CD14-positive monocyte (primary cell): ENCODE measurements around the gene SH3RF1. TPM values are rescaled to one million over a fixed set of nuclear protein-coding genes. Genes with fewer than 3 reads are reported as not detected.

Experiments
- DNase-seq, 3 donors: peaks; one replicate each; pipeline ENCODE4 v3.0.0-alpha.2; 2011 to 2022
- H2AFZ ChIP-seq: 2 replicates; pipeline ENCODE4 v1.6.0; 2012; ENCODE audit warnings: mild to moderate bottlenecking, low read depth, low read length, inconsistent platforms; ENCODE audit not compliant: insufficient read depth, poor library complexity, severe bottlenecking
- H3K27ac ChIP-seq, 2 donors: 1 replicate in 1 of 2; 2 replicates in 1 of 2; pipeline ENCODE4 v1.5.1; 2012 to 2013; ENCODE audit warnings: low read length in 2 of 2, control low read depth in 1 of 2, inconsistent platforms in 1 of 2, low read depth in 1 of 2, mild to moderate bottlenecking in 1 of 2
- H3K27me3 ChIP-seq, 2 donors: one replicate each; pipeline versions ENCODE4 v1.6.0 to v1.6.1; 2011 to 2013; ENCODE audit warnings: low read length in 2 of 2; ENCODE audit not compliant: control insufficient read depth in 2 of 2, insufficient read depth in 2 of 2
- H3K36me3 ChIP-seq, 2 donors: replicated peaks in 1 of 2; 1 replicate in 1 of 2; 2 replicates in 1 of 2; pipeline versions ENCODE4 v1.5.1 to v1.6.1; 2012 to 2013; ENCODE audit warnings: low read length in 2 of 2, control low read depth in 1 of 2, inconsistent platforms in 1 of 2, mild to moderate bottlenecking in 1 of 2; ENCODE audit not compliant: insufficient read depth in 2 of 2, control insufficient read depth in 1 of 2
- H3K4me1 ChIP-seq, 2 donors: 1 replicate in 1 of 2; 2 replicates in 1 of 2; pipeline versions ENCODE4 v1.5.1 to v1.6.1; 2012 to 2013; ENCODE audit warnings: low read length in 2 of 2, control low read depth in 1 of 2, inconsistent platforms in 1 of 2, mild to moderate bottlenecking in 1 of 2, moderate library complexity in 1 of 2; ENCODE audit not compliant: insufficient read depth in 2 of 2, control insufficient read depth in 1 of 2
- H3K4me2 ChIP-seq: replicated peaks from 2 replicates; pipeline ENCODE3; 2012; ENCODE audit warnings: low read length, moderate library complexity, mild to moderate bottlenecking; ENCODE audit not compliant: poor library complexity, severe bottlenecking; ENCODE audit errors: extremely low read depth
- H3K4me3 ChIP-seq, 3 experiments: fragments of 200-600 bp in 1 of 3; sonication (generic) in 1 of 3; replicated peaks in 1 of 3; 1 replicate in 2 of 3; 2 replicates in 1 of 3; pipeline ENCODE4 v1.5.1; 2011 to 2013; ENCODE audit warnings: low read length in 3 of 3, mild to moderate bottlenecking in 3 of 3, control low read depth in 2 of 3, low read depth in 2 of 3, inconsistent platforms in 1 of 3, moderate library complexity in 1 of 3
- H3K79me2 ChIP-seq: 2 replicates; pipeline ENCODE4 v1.6.0; 2012; ENCODE audit warnings: mild to moderate bottlenecking, control low read depth, inconsistent platforms, low read length, moderate library complexity; ENCODE audit not compliant: insufficient read depth
- H3K9ac ChIP-seq: 2 replicates; pipeline ENCODE4 v1.6.0; 2017; ENCODE audit warnings: low read length, mild to moderate bottlenecking; ENCODE audit not compliant: insufficient read depth, poor library complexity, severe bottlenecking
- H3K9me3 ChIP-seq, 2 donors: replicated peaks in 1 of 2; 1 replicate in 1 of 2; 2 replicates in 1 of 2; pipeline versions ENCODE4 v1.5.1 to v1.6.1; 2012 to 2013; ENCODE audit warnings: low read length in 2 of 2, control low read depth in 1 of 2; ENCODE audit not compliant: control insufficient read depth in 1 of 2, insufficient read depth in 1 of 2
- H4K20me1 ChIP-seq: 2 replicates; pipeline ENCODE4 v1.6.0; 2012; ENCODE audit warnings: mild to moderate bottlenecking, low read length, control low read depth, moderate library complexity; ENCODE audit not compliant: insufficient read depth
- H3K27ac Mint-ChIP-seq, 7 donors: one replicate each; pipeline ENCODE4 v1.8.0; 2020; ENCODE audit warnings: mild to moderate bottlenecking in 7 of 7, mixed read lengths in 7 of 7, moderate library complexity in 6 of 7, inconsistent platforms in 2 of 7
- H3K27me3 Mint-ChIP-seq, 3 donors: one replicate each; pipeline ENCODE4 v1.8.0; 2021 to 2022; ENCODE audit warnings: low read depth in 3 of 3, mild to moderate bottlenecking in 3 of 3, mixed read lengths in 3 of 3, moderate library complexity in 3 of 3, inconsistent platforms in 1 of 3
- H3K36me3 Mint-ChIP-seq, 2 donors: one replicate each; pipeline ENCODE4 v1.8.0; 2020; ENCODE audit warnings: mixed read lengths in 2 of 2, inconsistent platforms in 1 of 2, mild to moderate bottlenecking in 1 of 2
- H3K4me1 Mint-ChIP-seq: one replicate; pipeline ENCODE4 v1.8.0; 2020; ENCODE audit warnings: mild to moderate bottlenecking, mixed read lengths
- H3K4me3 Mint-ChIP-seq, 2 donors: one replicate each; pipeline ENCODE4 v1.8.0; 2020; ENCODE audit warnings: mild to moderate bottlenecking in 2 of 2, mixed read lengths in 2 of 2, moderate library complexity in 1 of 2
- H3K9me3 Mint-ChIP-seq, 7 donors: one replicate each; pipeline ENCODE4 v1.8.0; 2020 to 2022; ENCODE audit warnings: mixed read lengths in 7 of 7, mild to moderate bottlenecking in 6 of 7, moderate library complexity in 6 of 7, inconsistent platforms in 2 of 7
- WGBS: methylation state at CpG from one replicate; pipeline ENCODE4 v1.1.5; 2013; ENCODE audit warnings: missing lambda C conversion rate; ENCODE audit not compliant: insufficient coverage; 5-methylcytosine and 5-hydroxymethylcytosine counted together
- intact Hi-C, 2 donors: fragments of 100-400 bp; cut with micrococcal nuclease; formaldehyde crosslinking; loops; one replicate each; pipeline versions ENCODE4 v1.15.0 to v1.15.1; 2023
- polyA plus RNA-seq, 3 donors: library from polyadenylated mRNA; depleted of rRNA in 1 of 3; unstranded in 2 of 3; stranded (reverse) in 1 of 3; fragments of 300-500 nt in 2 of 3; fragments of >200 nt in 1 of 3; fragmentation: Illumina TruSeq in 2 of 3; gene quantifications; 1 replicate in 2 of 3; 2 replicates in 1 of 3; pipeline ENCODE4 v1.2.3, GENCODE V29; 2012 to 2021
- TF ChIP-seq, protein P1 (sequence below): fragments of 200-600 bp; IDR thresholded peaks from one replicate; pipeline ENCODE4 v1.8.0; 2022; ENCODE audit warnings: antibody characterized with exemption, mild to moderate bottlenecking

Gene SH3RF1
- polyA plus RNA-seq, 3 donors, result 3.1 to 4.7 (median 4.4) TPM

GRCh38 chr4:169220447-169220846, 50.3 kb downstream of the SH3RF1 start:
- intact Hi-C loops, result no loop called here
- Mint-ChIP-seq H3K4me3 (no peak overlapping the region), H3K36me3 (peaks cover 4 to 9% of the 10 kb centered on the region in 2 donors), H3K27ac (peak overlapping the region in 2 of 7 donors; percentile 29 to 31), H3K4me1 (peaks cover 6% of the 10 kb centered on the region), H3K9me3 (peaks cover 0 to 3% (median 0%) of the 10 kb centered on the region in 7 donors), H3K27me3 (no peaks in the 10 kb centered on the region)
- Histone ChIP-seq H3K36me3 (no peaks in the 10 kb centered on the region), H3K9me3 (no peaks in the 10 kb centered on the region), H3K79me2 (peaks cover 7% of the 10 kb centered on the region), H3K27ac (no peak overlapping the region), H3K4me2 (no peak overlapping the region), H4K20me1 (no peaks in the 10 kb centered on the region), H3K4me1 (peaks cover 2 to 7% of the 10 kb centered on the region in 2 donors), H3K9ac (no peak overlapping the region), H3K27me3 (no peaks in the 10 kb centered on the region), H3K4me3 (no peak overlapping the region), H2AFZ (no peak overlapping the region)
- WGBS, result no CpG with 5 or more reads among the region's 3 CpGs
- DNase-seq, result no peak
- TF ChIP-seq, protein P1, sequence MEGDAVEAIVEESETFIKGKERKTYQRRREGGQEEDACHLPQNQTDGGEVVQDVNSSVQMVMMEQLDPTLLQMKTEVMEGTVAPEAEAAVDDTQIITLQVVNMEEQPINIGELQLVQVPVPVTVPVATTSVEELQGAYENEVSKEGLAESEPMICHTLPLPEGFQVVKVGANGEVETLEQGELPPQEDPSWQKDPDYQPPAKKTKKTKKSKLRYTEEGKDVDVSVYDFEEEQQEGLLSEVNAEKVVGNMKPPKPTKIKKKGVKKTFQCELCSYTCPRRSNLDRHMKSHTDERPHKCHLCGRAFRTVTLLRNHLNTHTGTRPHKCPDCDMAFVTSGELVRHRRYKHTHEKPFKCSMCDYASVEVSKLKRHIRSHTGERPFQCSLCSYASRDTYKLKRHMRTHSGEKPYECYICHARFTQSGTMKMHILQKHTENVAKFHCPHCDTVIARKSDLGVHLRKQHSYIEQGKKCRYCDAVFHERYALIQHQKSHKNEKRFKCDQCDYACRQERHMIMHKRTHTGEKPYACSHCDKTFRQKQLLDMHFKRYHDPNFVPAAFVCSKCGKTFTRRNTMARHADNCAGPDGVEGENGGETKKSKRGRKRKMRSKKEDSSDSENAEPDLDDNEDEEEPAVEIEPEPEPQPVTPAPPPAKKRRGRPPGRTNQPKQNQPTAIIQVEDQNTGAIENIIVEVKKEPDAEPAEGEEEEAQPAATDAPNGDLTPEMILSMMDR, result no peak

- peaks cover 0 to 3% (median under 1%) of the 10 kb centered on the region in 7 donors for H3K9me3 Mint-ChIP-seq
These were observed 51.3 kb downstream of the SH3RF1 start for GRCh38 chr4:169219440-169219839.

More at GRCh38 chr4:169219440-169219839, 51.3 kb downstream of the SH3RF1 start:
- intact Hi-C loops, result no loop called here
- Histone ChIP-seq H3K27ac (no peak overlapping the region), H3K36me3 (no peaks in the 10 kb centered on the region), H3K79me2 (peaks cover 7% of the 10 kb centered on the region), H4K20me1 (no peaks in the 10 kb centered on the region), H2AFZ (no peak overlapping the region), H3K9me3 (no peaks in the 10 kb centered on the region), H3K4me1 (no peaks in the 10 kb centered on the region), H3K4me3 (no peak overlapping the region), H3K9ac (no peak overlapping the region), H3K4me2 (no peak overlapping the region), H3K27me3 (no peaks in the 10 kb centered on the region)
- TF ChIP-seq, protein P1, result no peak
- no peak overlapping the region for H3K4me3 Mint-ChIP-seq
- peaks cover 6% of the 10 kb centered on the region for H3K4me1 Mint-ChIP-seq
- no peak overlapping the region for H3K27ac Mint-ChIP-seq
- no peak for DNase-seq
- H3K36me3 Mint-ChIP-seq, result peaks cover 4 to 10% of the 10 kb centered on the region in 2 donors
- WGBS, result no CpG with 5 or more reads among the region's 2 CpGs
- H3K27me3 Mint-ChIP-seq, result no peaks in the 10 kb centered on the region
